Inflammatory macrophage treated with lipopolysaccharide for 1 hour (primary cell): ENCODE measurements around the gene TTC39A.
"Not testable (repeated sequence)": the region's sequence is repeated elsewhere in the genome, so short reads cannot be mapped to it uniquely, and the experiment has no call there.

Experiments
- DNase-seq, 2 donors: peaks; one replicate each; pipeline ENCODE4 v3.0.0-alpha.2; 2020 to 2022

TTC39A gene

GRCh38 chr1:51264451-51264850, 65.9 kb downstream of the TTC39A start:
- no peak for DNase-seq

GRCh38 chr1:51263147-51263877, 67.0 kb downstream of the TTC39A start:
- no peak for DNase-seq

GRCh38 chr1:51255331-51255730, 75.0 kb downstream of the TTC39A start:
- DNase-seq: no peak

GRCh38 chr1:51253691-51254090, 76.7 kb downstream of the TTC39A start:
- DNase-seq: no peak

GRCh38 chr1:51252366-51252765, 78.0 kb downstream of the TTC39A start:
- DNase-seq: no peak

- not testable (repeated sequence) for DNase-seq
These were observed 79.2 kb downstream of the TTC39A start for GRCh38 chr1:51251165-51251564.

- DNase-seq: not testable (repeated sequence)
These were observed 79.6 kb downstream of the TTC39A start for GRCh38 chr1:51250729-51251128.

- no peak for DNase-seq
These were observed 80.9 kb downstream of the TTC39A start for GRCh38 chr1:51249445-51249844.

GRCh38 chr1:51247499-51247898, 82.9 kb downstream of the TTC39A start:
- no peak for DNase-seq

- DNase-seq: no peak
These were observed 83.3 kb downstream of the TTC39A start for GRCh38 chr1:51247022-51247421.

GRCh38 chr1:51242546-51242945, 87.8 kb downstream of the TTC39A start:
- DNase-seq: no peak

GRCh38 chr1:51241119-51241518, 89.2 kb downstream of the TTC39A start:
- no peak for DNase-seq

GRCh38 chr1:51240084-51240483, 90.3 kb downstream of the TTC39A start:
- DNase-seq: no peak

- no peak for DNase-seq
These were observed 92.3 kb downstream of the TTC39A start for GRCh38 chr1:51238034-51238403.

- no peak for DNase-seq
These were observed 92.9 kb downstream of the TTC39A start for GRCh38 chr1:51237351-51238033.
